Osteocyte (in vitro differentiated cells): ENCODE measurements around the gene APRT. TPM values are rescaled to one million over a fixed set of nuclear protein-coding genes. Genes with fewer than 3 reads are reported as not detected.

ENCODE experiments used
- DNase-seq: peaks from one replicate; pipeline ENCODE4 v3.0.0; 2021; ENCODE audit warnings: mixed read lengths; ENCODE audit not compliant: unreplicated experiment; ENCODE audit errors: extremely low spot score
- H3K27ac Mint-ChIP-seq: one replicate; pipeline ENCODE4 v1.8.0; 2021; ENCODE audit warnings: mild to moderate bottlenecking, mixed read lengths; ENCODE audit not compliant: unreplicated experiment
- H3K27me3 Mint-ChIP-seq: one replicate; pipeline ENCODE4 v1.8.0; 2021; ENCODE audit warnings: mixed read lengths; ENCODE audit not compliant: unreplicated experiment
- H3K36me3 Mint-ChIP-seq: one replicate; pipeline ENCODE4 v1.8.0; 2021; ENCODE audit warnings: mixed read lengths; ENCODE audit not compliant: unreplicated experiment
- H3K4me1 Mint-ChIP-seq: one replicate; pipeline ENCODE4 v1.8.0; 2021; ENCODE audit warnings: mixed read lengths; ENCODE audit not compliant: unreplicated experiment
- H3K4me3 Mint-ChIP-seq: one replicate; pipeline ENCODE4 v1.8.0; 2021; ENCODE audit warnings: mild to moderate bottlenecking, moderate library complexity, mixed read lengths; ENCODE audit not compliant: unreplicated experiment
- H3K9me3 Mint-ChIP-seq: one replicate; pipeline ENCODE4 v1.8.0; 2021; ENCODE audit warnings: mixed read lengths; ENCODE audit not compliant: unreplicated experiment
- CTCF ChIP-seq: fragments of 200-600 bp; sonication (generic); IDR thresholded peaks from 2 replicates; pipeline ENCODE4 v1.5.0; 2021; ENCODE audit warnings: antibody characterized with exemption, mild to moderate bottlenecking, moderate library complexity
- total RNA-seq: library from RNA; stranded (reverse); gene quantifications from 2 replicates; pipeline ENCODE4 v1.2.1, GENCODE V29; 2021

APRT gene
- total RNA-seq, 1 donor from 2014 or later, result 77.1 TPM

GRCh38 chr16:88854306-88855111 lies 42.8 kb upstream of the APRT start:
- DNase-seq, result no peak
- H3K4me3 Mint-ChIP-seq, result peak overlapping the region; percentile 75
- no peak for TF ChIP-seq CTCF
- no peaks in the 10 kb centered on the region for H3K27me3 Mint-ChIP-seq
- peaks cover 8% of the 10 kb centered on the region for H3K36me3 Mint-ChIP-seq
- no peaks in the 10 kb centered on the region for H3K9me3 Mint-ChIP-seq
- no peak overlapping the region for H3K27ac Mint-ChIP-seq
- peaks cover 19% of the 10 kb centered on the region for H3K4me1 Mint-ChIP-seq

- H3K4me1 Mint-ChIP-seq, result peaks cover 16% of the 10 kb centered on the region
- H3K27ac Mint-ChIP-seq, result no peak overlapping the region
- H3K36me3 Mint-ChIP-seq, result peaks cover 4% of the 10 kb centered on the region
- H3K9me3 Mint-ChIP-seq, result no peaks in the 10 kb centered on the region
- DNase-seq, result no peak
- no peaks in the 10 kb centered on the region for H3K27me3 Mint-ChIP-seq
- no peak for TF ChIP-seq CTCF
- no peak overlapping the region for H3K4me3 Mint-ChIP-seq
These were observed 41.7 kb upstream of the APRT start for GRCh38 chr16:88853325-88853941.

GRCh38 chr16:88851616-88852015 lies 39.9 kb upstream of the APRT start:
- no peak overlapping the region for H3K27ac Mint-ChIP-seq
- H3K4me3 Mint-ChIP-seq, result no peak overlapping the region
- DNase-seq, result no peak
- no peaks in the 10 kb centered on the region for H3K27me3 Mint-ChIP-seq
- no peaks in the 10 kb centered on the region for H3K9me3 Mint-ChIP-seq
- peaks cover 4% of the 10 kb centered on the region for H3K36me3 Mint-ChIP-seq
- peaks cover 8% of the 10 kb centered on the region for H3K4me1 Mint-ChIP-seq
- TF ChIP-seq CTCF, result no peak

GRCh38 chr16:88850531-88851199 lies 38.9 kb upstream of the APRT start:
- peaks cover 4% of the 10 kb centered on the region for H3K4me1 Mint-ChIP-seq
- TF ChIP-seq CTCF, result no peak
- no peaks in the 10 kb centered on the region for H3K9me3 Mint-ChIP-seq
- DNase-seq, result no peak
- peaks cover 4% of the 10 kb centered on the region for H3K36me3 Mint-ChIP-seq
- no peak overlapping the region for H3K4me3 Mint-ChIP-seq
- no peak overlapping the region for H3K27ac Mint-ChIP-seq
- H3K27me3 Mint-ChIP-seq, result no peaks in the 10 kb centered on the region

- no peaks in the 10 kb centered on the region for H3K27me3 Mint-ChIP-seq
- H3K4me1 Mint-ChIP-seq, result no peaks in the 10 kb centered on the region
- no peak overlapping the region for H3K27ac Mint-ChIP-seq
- peaks cover 4% of the 10 kb centered on the region for H3K36me3 Mint-ChIP-seq
- no peak for TF ChIP-seq CTCF
- no peaks in the 10 kb centered on the region for H3K9me3 Mint-ChIP-seq
- no peak overlapping the region for H3K4me3 Mint-ChIP-seq
- no peak for DNase-seq
These were observed 36.8 kb upstream of the APRT start for GRCh38 chr16:88848557-88848956.
